H1 (cell line): ENCODE measurements around the gene CBX2. TPM values are rescaled to one million over a fixed set of nuclear protein-coding genes. Genes with fewer than 3 reads are reported as not detected.

Experiments
- CTCF ChIA-PET: fragments of 300-600 bp; sonication (Branson Sonifier 250); formaldehyde crosslinking; loops from one replicate; lab custom pipeline; 2021; ENCODE audit not compliant: partially characterized antibody; lab: Charles Lee
- POLR2A ChIA-PET: fragments of 300-600 bp; sonication (Branson Sonifier 250); formaldehyde crosslinking; loops from one replicate; lab custom pipeline; 2021; ENCODE audit warnings: inconsistent platforms; ENCODE audit not compliant: partially characterized antibody; lab: Charles Lee
- DNase-seq, 2 experiments: peaks; one replicate each; pipeline versions ENCODE4 v3.0.0 to v3.0.0-alpha.2; 2010 to 2022; ENCODE audit warnings: low spot score in 2 of 2, low read depth in 1 of 2, mixed read lengths in 1 of 2
- FAIRE-seq: peaks from 2 replicates; lab custom pipeline; 2011; peaks lifted over from hg19 to GRCh38; lab: Jason Lieb, UNC
- H2AFZ ChIP-seq: 2 replicates; pipeline ENCODE4 v1.8.1; 2012; ENCODE audit warnings: low read length, inconsistent platforms
- H2AK5ac ChIP-seq: 2 replicates; pipeline ENCODE4 v1.6.1; 2013; ENCODE audit warnings: low read depth, low read length
- H2BK120ac ChIP-seq: replicated peaks from 2 replicates; pipeline ENCODE3; 2013; ENCODE audit warnings: low read depth, low read length, inconsistent platforms
- H2BK12ac ChIP-seq: 2 replicates; pipeline ENCODE4 v1.6.1; 2013; ENCODE audit warnings: low read depth, low read length
- H2BK15ac ChIP-seq: 2 replicates; pipeline ENCODE4 v1.6.1; 2013; ENCODE audit warnings: low read length
- H2BK20ac ChIP-seq: 2 replicates; pipeline ENCODE4 v1.6.1; 2013; ENCODE audit warnings: low read length
- H2BK5ac ChIP-seq: 2 replicates; pipeline ENCODE4 v1.6.1; 2013; ENCODE audit warnings: low read depth, low read length
- H3K14ac ChIP-seq: 2 replicates; pipeline ENCODE4 v1.6.1; 2013; ENCODE audit warnings: inconsistent platforms; ENCODE audit not compliant: insufficient read length
- H3K18ac ChIP-seq: 2 replicates; pipeline ENCODE4 v1.6.1; 2013; ENCODE audit warnings: low read length; ENCODE audit errors: extremely low read depth
- H3K23ac ChIP-seq: 2 replicates; pipeline ENCODE4 v1.6.1; 2013; ENCODE audit warnings: inconsistent platforms; ENCODE audit not compliant: insufficient read length
- H3K23me2 ChIP-seq: 2 replicates; pipeline ENCODE4 v1.6.1; 2013; ENCODE audit warnings: low read depth, low read length
- H3K27ac ChIP-seq: 2 replicates; pipeline ENCODE4 v1.6.1; 2011; ENCODE audit warnings: low read depth, low read length, inconsistent platforms
- H3K27me3 ChIP-seq, 4 experiments: replicated peaks in 1 of 4; 1 replicate in 1 of 4; 2 replicates in 3 of 4; pipeline versions ENCODE4 v1.6.1 to v1.8.1; 2011 to 2013; ENCODE audit warnings: low read length in 3 of 4, mild to moderate bottlenecking in 3 of 4, inconsistent platforms in 2 of 4, mixed read lengths in 2 of 4, moderate library complexity in 1 of 4; ENCODE audit not compliant: control insufficient read depth in 3 of 4, insufficient read depth in 3 of 4; ENCODE audit errors: extremely low read depth in 1 of 4
- H3K36me3 ChIP-seq, 4 experiments: 2 replicates each; pipeline versions ENCODE4 v1.6.1 to v1.8.1; 2011 to 2013; ENCODE audit warnings: mild to moderate bottlenecking in 4 of 4, low read length in 3 of 4, moderate library complexity in 2 of 4, control low read depth in 1 of 4, inconsistent platforms in 1 of 4; ENCODE audit not compliant: insufficient read depth in 4 of 4, control insufficient read depth in 2 of 4
- H3K4ac ChIP-seq: replicated peaks from 2 replicates; pipeline ENCODE3; 2013; ENCODE audit warnings: low read length, low read depth, mixed read lengths, inconsistent platforms; ENCODE audit not compliant: insufficient read length
- H3K4me1 ChIP-seq, 4 experiments: replicated peaks in 1 of 4; 1 replicate in 1 of 4; 2 replicates in 3 of 4; pipeline versions ENCODE4 v1.6.1 to v1.8.1; 2011 to 2013; ENCODE audit warnings: low read length in 3 of 4, inconsistent platforms in 2 of 4, mixed read lengths in 1 of 4; ENCODE audit not compliant: insufficient read depth in 4 of 4, control insufficient read depth in 3 of 4
- H3K4me2 ChIP-seq, 2 experiments: 2 replicates each; pipeline versions ENCODE4 v1.6.1 to v1.8.1; 2011 to 2013; ENCODE audit warnings: low read depth in 2 of 2, low read length in 2 of 2, control low read depth in 1 of 2, inconsistent platforms in 1 of 2, mild to moderate bottlenecking in 1 of 2; ENCODE audit not compliant: insufficient read depth in 1 of 2
- H3K4me3 ChIP-seq, 4 experiments: fragments of 200-600, 300-600 bp in 1 of 4; sonication (generic), shearing (Covaris generic), sonication (Bioruptor Twin) in 1 of 4; 2 replicates each; pipeline versions ENCODE4 v1.5.1 to v1.8.1; 2011 to 2016; ENCODE audit warnings: low read length in 4 of 4, low read depth in 3 of 4, control low read depth in 2 of 4, inconsistent platforms in 2 of 4, mild to moderate bottlenecking in 2 of 4, mixed read lengths in 1 of 4, moderate library complexity in 1 of 4; ENCODE audit not compliant: insufficient read depth in 2 of 4; ENCODE audit errors: extremely low read depth in 1 of 4
- H3K56ac ChIP-seq: replicated peaks from 2 replicates; pipeline ENCODE3; 2013; ENCODE audit warnings: low read depth, mild to moderate bottlenecking, mixed read lengths, low read length, inconsistent platforms; ENCODE audit not compliant: insufficient read length
- H3K79me1 ChIP-seq: 2 replicates; pipeline ENCODE4 v1.6.1; 2013; ENCODE audit warnings: low read depth, low read length, control low read depth
- H3K79me2 ChIP-seq, 2 experiments: 2 replicates each; pipeline versions ENCODE4 v1.6.1 to v1.8.1; 2012 to 2013; ENCODE audit warnings: low read length in 2 of 2, mild to moderate bottlenecking in 2 of 2, inconsistent platforms in 1 of 2; ENCODE audit not compliant: insufficient read depth in 2 of 2, control insufficient read depth in 1 of 2
- H3K9ac ChIP-seq, 4 experiments: replicated peaks in 1 of 4; 1 replicate in 1 of 4; 2 replicates in 3 of 4; pipeline versions ENCODE4 v1.6.1 to v1.8.1; 2011 to 2013; ENCODE audit warnings: low read depth in 3 of 4, low read length in 3 of 4, control low read depth in 2 of 4, mild to moderate bottlenecking in 2 of 4, moderate library complexity in 2 of 4, inconsistent platforms in 1 of 4; ENCODE audit errors: extremely low read depth in 1 of 4
- H3K9me3 ChIP-seq, 2 experiments: 2 replicates each; pipeline versions ENCODE4 v1.6.1 to v1.8.1; 2012 to 2013; ENCODE audit warnings: mild to moderate bottlenecking in 2 of 2, moderate library complexity in 2 of 2, control low read depth in 1 of 2, inconsistent platforms in 1 of 2, low read depth in 1 of 2, low read length in 1 of 2, mixed read lengths in 1 of 2; ENCODE audit not compliant: insufficient read depth in 2 of 2
- H4K20me1 ChIP-seq, 2 experiments: replicated peaks in 1 of 2; 2 replicates each; pipeline versions ENCODE3 to v1.8.1; 2011 to 2013; ENCODE audit warnings: inconsistent platforms in 2 of 2, low read length in 2 of 2, mild to moderate bottlenecking in 1 of 2; ENCODE audit not compliant: insufficient read depth in 2 of 2, control insufficient read depth in 1 of 2
- H4K5ac ChIP-seq: 2 replicates; pipeline ENCODE4 v1.6.1; 2013; ENCODE audit warnings: low read length, low read depth, mixed read lengths, inconsistent platforms; ENCODE audit not compliant: insufficient read length
- H4K8ac ChIP-seq: 2 replicates; pipeline ENCODE4 v1.8.0; 2013; ENCODE audit warnings: mild to moderate bottlenecking, moderate library complexity, low read length, inconsistent platforms; ENCODE audit not compliant: insufficient read depth; ENCODE audit errors: extremely low read depth
- H4K91ac ChIP-seq: replicated peaks from 2 replicates; pipeline ENCODE3; 2013; ENCODE audit warnings: low read length, mixed read lengths, inconsistent platforms; ENCODE audit not compliant: insufficient read length
- CREB1 ChIP-seq: IDR thresholded peaks from 2 replicates; pipeline ENCODE4 v1.6.1; 2012; ENCODE audit warnings: inconsistent platforms
- NRF1 ChIP-seq: IDR thresholded peaks from 2 replicates; pipeline ENCODE4 v1.6.1; 2011; ENCODE audit warnings: mild to moderate bottlenecking, low read depth, low read length, improper control_type of control experiment
- RBBP5 ChIP-seq: IDR thresholded peaks from 2 replicates; pipeline ENCODE4 v1.7.1; 2012; ENCODE audit warnings: low read depth, mild to moderate bottlenecking, inconsistent platforms, low read length, moderate library complexity, borderline replicate concordance
- SIRT6 ChIP-seq: IDR thresholded peaks from one replicate; pipeline ENCODE4 v1.7.1; 2012; ENCODE audit warnings: low read length, inconsistent platforms
- WGBS, 2 experiments: shearing (Covaris generic) in 1 of 2; methylation state at CpG; one replicate each; pipeline versions ENCODE4 v1.1.6 to v1.1.7; 2013 to 2015; ENCODE audit warnings: low lambda C conversion rate in 2 of 2, mixed read lengths in 2 of 2, inconsistent platforms in 1 of 2, low coverage in 1 of 2, missing lambda C conversion rate in 1 of 2; ENCODE audit not compliant: insufficient replicate concordance in 2 of 2, insufficient coverage in 1 of 2, insufficient read length in 1 of 2; ENCODE audit errors: extremely low coverage in 1 of 2, missing lambda C conversion rate in 1 of 2; 5-methylcytosine and 5-hydroxymethylcytosine counted together
- polyA plus RNA-seq, 7 experiments: library from polyadenylated mRNA; depleted of rRNA in 3 of 7; stranded (reverse) in 5 of 7; unstranded in 2 of 7; fragments of >200 nt in 5 of 7; fragments of 200-250 nt in 2 of 7; gene quantifications; 1 replicate in 5 of 7; 2 replicates in 1 of 7; 4 replicates in 1 of 7; pipeline versions ENCODE4 v1.2.1 to v1.2.3, GENCODE V29; 2011 to 2013; ENCODE audit warnings: missing spikeins in 2 of 7, mixed read lengths in 2 of 7
- total RNA-seq: library from RNA; stranded (reverse); fragmentation: NEBNext Ultra II Directional; extraction: Animal tissue kit (Norgen Biotek cat#: 25700); gene quantifications from 2 replicates; pipeline ENCODE4 v1.2.1, GENCODE V29; 2021
- TF ChIP-seq, protein P1 (sequence below): IDR thresholded peaks from 2 replicates; pipeline ENCODE4 v1.6.1; 2011; ENCODE audit warnings: low read depth, mild to moderate bottlenecking, low read length; ENCODE audit not compliant: insufficient read depth
- TF ChIP-seq, protein P2 (sequence below): IDR thresholded peaks from 2 replicates; pipeline ENCODE4 v1.6.1; 2012; ENCODE audit warnings: low read length, inconsistent platforms
- TF ChIP-seq, protein P3 (sequence below), 3 experiments: IDR thresholded peaks; 1 replicate in 2 of 3; 2 replicates in 1 of 3; pipeline versions ENCODE4 v1.5.1 to v1.6.1; 2011; ENCODE audit warnings: low read length in 3 of 3, mild to moderate bottlenecking in 3 of 3, inconsistent platforms in 2 of 3, low read depth in 1 of 3, moderate library complexity in 1 of 3; ENCODE audit not compliant: insufficient read depth in 1 of 3; ENCODE audit errors: control extremely low read depth in 1 of 3

The CBX2 gene
- total and polyA plus RNA-seq, 2 of the 8 experiments (the other 6 are each of a cell fraction or from before 2014, with no cell fraction given) = 64.3 to 83.9 TPM

DNA sequence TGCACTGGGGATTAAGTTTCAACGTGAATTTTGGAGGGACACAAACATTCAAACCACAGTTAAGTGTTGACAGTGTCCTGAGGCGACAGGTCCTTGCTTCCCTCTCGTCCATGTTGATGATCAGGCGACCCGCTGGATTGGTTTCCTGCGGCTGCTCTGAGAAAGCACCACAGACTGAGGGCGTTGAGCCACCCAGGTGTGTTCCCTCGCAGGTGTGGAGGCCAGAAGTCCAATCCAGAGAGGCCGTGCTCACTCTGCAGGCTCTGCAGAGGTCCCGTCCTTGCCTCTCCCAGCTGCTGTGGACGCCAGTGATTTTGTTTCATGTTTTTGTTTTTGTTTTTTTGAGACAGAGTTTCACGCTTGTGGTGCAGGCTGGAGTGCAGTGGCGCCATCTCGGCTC is 22.4 kb upstream of the CBX2 start:
- Histone ChIP-seq H3K23ac (no peak overlapping the region), H3K9me3 (no peaks in the 10 kb centered on the region), H2BK15ac (no peak overlapping the region), H4K5ac (no peak overlapping the region), H3K27ac (no peak overlapping the region), H3K4ac (no peak overlapping the region), H2BK120ac (no peak overlapping the region), H3K79me1 (no peaks in the 10 kb centered on the region), H3K4me3 (no peak overlapping the region), H2BK12ac (no peak overlapping the region), H3K79me2 (no peaks in the 10 kb centered on the region), H3K56ac (no peak overlapping the region), H3K4me1 (no peaks in the 10 kb centered on the region; a peak in 1 of 7 replicates), H2BK20ac (no peak overlapping the region), H4K91ac (no peak overlapping the region), H2AFZ (no peak overlapping the region), H3K23me2 (no peaks in the 10 kb centered on the region), H3K36me3 (no peaks in the 10 kb centered on the region), H3K14ac (no peak overlapping the region), H3K4me2 (no peak overlapping the region), H4K20me1 (no peaks in the 10 kb centered on the region), H2BK5ac (no peak overlapping the region), H3K18ac (no peak overlapping the region), H3K27me3 (no peaks in the 10 kb centered on the region; a peak in 1 of 7 replicates), H4K8ac (no peak overlapping the region; the same call in 1 of the 2 replicates), H2AK5ac (no peak overlapping the region), H3K9ac (peak overlapping the region in 1 of 4 experiments; percentile 21; a peak in 1 of 7 replicates)
- CTCF ChIA-PET = interaction anchor here (0.6 to 5.5 kb wide), 2 partner anchors 13 to 48 kb away, joined by 5 to 29 read pairs; no protein-coding TSS in a partner anchor
- FAIRE-seq (no peak), DNase-seq (no peak)
- WGBS, 2 experiments = 90% methylated on average over 14 of the region's 14 CpGs; no CpG with 5 or more reads in 1 of the 2 experiments
- POLR2A ChIA-PET = interaction anchor here (1.4 kb wide), 1 partner anchor 31 kb away, joined by 5 read pairs; no protein-coding TSS in a partner anchor
- TF ChIP-seq SIRT6 (no peak), CREB1 (no peak), RBBP5 (no peak), NRF1 (no peak)
- TF ChIP-seq, protein P1, sequence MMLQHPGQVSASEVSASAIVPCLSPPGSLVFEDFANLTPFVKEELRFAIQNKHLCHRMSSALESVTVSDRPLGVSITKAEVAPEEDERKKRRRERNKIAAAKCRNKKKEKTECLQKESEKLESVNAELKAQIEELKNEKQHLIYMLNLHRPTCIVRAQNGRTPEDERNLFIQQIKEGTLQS = no peak
- TF ChIP-seq, protein P2, sequence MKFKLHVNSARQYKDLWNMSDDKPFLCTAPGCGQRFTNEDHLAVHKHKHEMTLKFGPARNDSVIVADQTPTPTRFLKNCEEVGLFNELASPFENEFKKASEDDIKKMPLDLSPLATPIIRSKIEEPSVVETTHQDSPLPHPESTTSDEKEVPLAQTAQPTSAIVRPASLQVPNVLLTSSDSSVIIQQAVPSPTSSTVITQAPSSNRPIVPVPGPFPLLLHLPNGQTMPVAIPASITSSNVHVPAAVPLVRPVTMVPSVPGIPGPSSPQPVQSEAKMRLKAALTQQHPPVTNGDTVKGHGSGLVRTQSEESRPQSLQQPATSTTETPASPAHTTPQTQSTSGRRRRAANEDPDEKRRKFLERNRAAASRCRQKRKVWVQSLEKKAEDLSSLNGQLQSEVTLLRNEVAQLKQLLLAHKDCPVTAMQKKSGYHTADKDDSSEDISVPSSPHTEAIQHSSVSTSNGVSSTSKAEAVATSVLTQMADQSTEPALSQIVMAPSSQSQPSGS = no peak
- TF ChIP-seq, protein P3, sequence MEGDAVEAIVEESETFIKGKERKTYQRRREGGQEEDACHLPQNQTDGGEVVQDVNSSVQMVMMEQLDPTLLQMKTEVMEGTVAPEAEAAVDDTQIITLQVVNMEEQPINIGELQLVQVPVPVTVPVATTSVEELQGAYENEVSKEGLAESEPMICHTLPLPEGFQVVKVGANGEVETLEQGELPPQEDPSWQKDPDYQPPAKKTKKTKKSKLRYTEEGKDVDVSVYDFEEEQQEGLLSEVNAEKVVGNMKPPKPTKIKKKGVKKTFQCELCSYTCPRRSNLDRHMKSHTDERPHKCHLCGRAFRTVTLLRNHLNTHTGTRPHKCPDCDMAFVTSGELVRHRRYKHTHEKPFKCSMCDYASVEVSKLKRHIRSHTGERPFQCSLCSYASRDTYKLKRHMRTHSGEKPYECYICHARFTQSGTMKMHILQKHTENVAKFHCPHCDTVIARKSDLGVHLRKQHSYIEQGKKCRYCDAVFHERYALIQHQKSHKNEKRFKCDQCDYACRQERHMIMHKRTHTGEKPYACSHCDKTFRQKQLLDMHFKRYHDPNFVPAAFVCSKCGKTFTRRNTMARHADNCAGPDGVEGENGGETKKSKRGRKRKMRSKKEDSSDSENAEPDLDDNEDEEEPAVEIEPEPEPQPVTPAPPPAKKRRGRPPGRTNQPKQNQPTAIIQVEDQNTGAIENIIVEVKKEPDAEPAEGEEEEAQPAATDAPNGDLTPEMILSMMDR (IDR thresholded peaks at IDR 0.05; ENCODE audit: control extremely low read depth in 1 of 3, insufficient read depth in 1 of 3, low read depth in 1 of 3, low read length in 3 of 3) = no peak
